GM12892 (cell line): ENCODE results near the gene TMEM132E.

ENCODE experiments used
- POLR2A ChIP-seq: IDR thresholded peaks from 2 replicates; pipeline ENCODE4 v1.6.1; 2011; ENCODE audit warnings: low read depth, low read length, control low read depth
- POLR2AphosphoS5 ChIP-seq: IDR thresholded peaks from 2 replicates; pipeline ENCODE4 v1.6.1; 2011; ENCODE audit warnings: low read depth, low read length, control low read depth
- TAF1 ChIP-seq: IDR thresholded peaks from 2 replicates; pipeline ENCODE4 v1.6.1; 2011; ENCODE audit warnings: low read depth, mild to moderate bottlenecking, control low read depth, low read length, borderline replicate concordance

- TF ChIP-seq POLR2AphosphoS5 (no peak), POLR2A (no peak), TAF1 (no peak)
Measured at GRCh38 chr17:34619687-34620217, 40.4 kb downstream of the TMEM132E start.
